Endothelial cell of umbilical vein (primary cell): Measurements from ENCODE around the gene FOLR1.

Experiments
- CTCF ChIP-seq, 2 donors: IDR thresholded peaks; 1 replicate in 1 of 2; 2 replicates in 1 of 2; pipeline ENCODE4 v1.5.1; 2011; ENCODE audit warnings: low read length in 2 of 2, mild to moderate bottlenecking in 2 of 2, moderate library complexity in 2 of 2, control low read depth in 1 of 2, inconsistent platforms in 1 of 2, low read depth in 1 of 2; ENCODE audit not compliant: insufficient read depth in 1 of 2; ENCODE audit errors: extremely low read depth in 1 of 2
- MAX ChIP-seq: IDR thresholded peaks from 2 replicates; pipeline ENCODE4 v1.6.1; 2011; ENCODE audit not compliant: insufficient read depth, insufficient read length
- POLR2AphosphoS5 ChIP-seq: IDR thresholded peaks from 2 replicates; pipeline ENCODE4 v1.6.1; 2012; ENCODE audit warnings: low read depth, mild to moderate bottlenecking, control low read depth, low read length, moderate library complexity; ENCODE audit not compliant: insufficient read depth

GRCh38 chr11:72226701-72227100 is 34.8 kb downstream of the FOLR1 start:
- no peak for TF ChIP-seq CTCF (IDR thresholded peaks at IDR 0.05; ENCODE audit: extremely low read depth in 1 of 2, insufficient read depth in 1 of 2, low read depth in 1 of 2, low read length in 2 of 2)
- no peak for TF ChIP-seq POLR2AphosphoS5
- TF ChIP-seq MAX, result no peak
